Measurements from ENCODE around the gene MYO6. TPM values are rescaled to one million over a fixed set of nuclear protein-coding genes. Genes with fewer than 3 reads are reported as not detected.

MYO6 gene
- total and polyA plus RNA-seq, 2 of the 8 experiments (the other 6 are each of a cell fraction or from before 2014, with no cell fraction given), result 8.3 to 21.9 TPM

GRCh38 chr6:75882734-75883133 is 133.7 kb downstream of the MYO6 start (continued):
- TF ChIP-seq USF2 (IDR thresholded peaks at IDR 0.05; ENCODE audit: low read length), result no peak
- TF ChIP-seq CBX8 (IDR thresholded peaks at IDR 0.05; ENCODE audit: borderline replicate concordance, low read depth, low read length), result no peak

Data from H1 (cell line).